ENCODE results near the gene RXRB.
A peak's percentile ranks its signal among the peaks of the same experiment; 100 is the strongest.
"Not testable (repeated sequence)": the region's sequence is repeated elsewhere in the genome, so short reads cannot be mapped to it uniquely, and the experiment has no call there.

Gene RXRB

GRCh38 chr6:33156561-33156960 is 43.9 kb downstream of the RXRB start:
- no peaks in the 10 kb centered on the region for H3K36me3 ChIP-seq (ENCODE audit: control insufficient read depth, insufficient read depth, low read length)
- no peak for TF ChIP-seq CTCF (IDR thresholded peaks at IDR 0.05; ENCODE audit: insufficient read depth, low read length, poor library complexity, severe bottlenecking)
- no peak overlapping the region for H3K4me3 ChIP-seq (replicated peaks; ENCODE audit: low read depth, low read length)
- no peaks in the 10 kb centered on the region; the same call in 1 of the 2 replicates for H3K27me3 ChIP-seq (replicated peaks; ENCODE audit: control insufficient read depth, insufficient read depth, low read length)
- DNase-seq (ENCODE audit: extremely low read depth, insufficient read length): no peak

GRCh38 chr6:33154349-33154748 is 46.1 kb downstream of the RXRB start:
- H3K4me3 ChIP-seq (replicated peaks; ENCODE audit: low read depth, low read length): no peak overlapping the region
- no peaks in the 10 kb centered on the region for H3K36me3 ChIP-seq (ENCODE audit: control insufficient read depth, insufficient read depth, low read length)
- H3K27me3 ChIP-seq (replicated peaks; ENCODE audit: control insufficient read depth, insufficient read depth, low read length): no peaks in the 10 kb centered on the region; the same call in none of the 2 replicates
- TF ChIP-seq CTCF (IDR thresholded peaks at IDR 0.05; ENCODE audit: insufficient read depth, low read length, poor library complexity, severe bottlenecking): no peak
- no peak for DNase-seq (ENCODE audit: extremely low read depth, insufficient read length)

GRCh38 chr6:33151050-33151449 is 49.4 kb downstream of the RXRB start:
- TF ChIP-seq CTCF (IDR thresholded peaks at IDR 0.05; ENCODE audit: insufficient read depth, low read length, poor library complexity, severe bottlenecking): no peak
- Histone ChIP-seq H3K36me3 (ENCODE audit: control insufficient read depth, insufficient read depth, low read length) (no peaks in the 10 kb centered on the region), H3K27me3 (replicated peaks; ENCODE audit: control insufficient read depth, insufficient read depth, low read length) (no peaks in the 10 kb centered on the region; the same call in none of the 2 replicates), H3K4me3 (replicated peaks; ENCODE audit: low read depth, low read length) (no peak overlapping the region)
- DNase-seq (ENCODE audit: extremely low read depth, insufficient read length): no peak

- H3K36me3 ChIP-seq (ENCODE audit: control insufficient read depth, insufficient read depth, low read length); H3K27me3 ChIP-seq (replicated peaks; ENCODE audit: control insufficient read depth, insufficient read depth, low read length); H3K4me3 ChIP-seq (replicated peaks; ENCODE audit: low read depth, low read length); DNase-seq (ENCODE audit: extremely low read depth, insufficient read length): not testable (repeated sequence)
These were observed 49.9 kb downstream of the RXRB start for GRCh38 chr6:33150560-33150959.

- peak; percentile 80 for TF ChIP-seq CTCF (IDR thresholded peaks at IDR 0.05; ENCODE audit: insufficient read depth, low read length, poor library complexity, severe bottlenecking)
- no peak for DNase-seq (ENCODE audit: extremely low read depth, insufficient read length)
These were observed 52.4 kb downstream of the RXRB start for GRCh38 chr6:33147807-33148666.

GRCh38 chr6:33144373-33144772 is 56.1 kb downstream of the RXRB start:
- DNase-seq (ENCODE audit: extremely low read depth, insufficient read length): no peak
- H3K4me3 ChIP-seq (replicated peaks; ENCODE audit: low read depth, low read length): no peak overlapping the region
- H3K36me3 ChIP-seq (ENCODE audit: control insufficient read depth, insufficient read depth, low read length): no peaks in the 10 kb centered on the region
- no peak for TF ChIP-seq CTCF (IDR thresholded peaks at IDR 0.05; ENCODE audit: insufficient read depth, low read length, poor library complexity, severe bottlenecking)
- H3K27me3 ChIP-seq (replicated peaks; ENCODE audit: control insufficient read depth, insufficient read depth, low read length): no peaks in the 10 kb centered on the region; the same call in 1 of the 2 replicates

More at GRCh38 chr6:33147807-33148666, 52.4 kb downstream of the RXRB start:
- H3K36me3 ChIP-seq (ENCODE audit: control insufficient read depth, insufficient read depth, low read length): no peaks in the 10 kb centered on the region
- no peaks in the 10 kb centered on the region; the same call in 1 of the 2 replicates for H3K27me3 ChIP-seq (replicated peaks; ENCODE audit: control insufficient read depth, insufficient read depth, low read length)
- H3K4me3 ChIP-seq (replicated peaks; ENCODE audit: low read depth, low read length): no peak overlapping the region
